Panc1 (cell line): Measurements from ENCODE around the gene LPGAT1. TPM values are rescaled to one million over a fixed set of nuclear protein-coding genes. Genes with fewer than 3 reads are reported as not detected.
"Not testable (repeated sequence)": the region's sequence is repeated elsewhere in the genome, so short reads cannot be mapped to it uniquely, and the experiment has no call there.

Experiments
- ATAC-seq: fragments of 200-7000 bp; cut with Tn5 transposase; 2 replicates; pipeline ENCODE4 v1.9.1; 2020; ENCODE audit warnings: mild to moderate bottlenecking, moderate library complexity
- BruUV-seq: library from RNA; stranded (reverse); fragments of 400-500 nt; replicated peaks from 2 replicates; lab custom pipeline; 2021; lab: Mats Ljungman, UMichigan
- CTCF ChIA-PET: fragments of 300-600 bp; sonication (Branson Sonifier 250); formaldehyde crosslinking; loops from one replicate; lab custom pipeline; 2022; ENCODE audit warnings: antibody characterized with exemption; lab: Charles Lee
- POLR2A ChIA-PET: fragments of 300-600 bp; sonication (Branson Sonifier 250); formaldehyde crosslinking; loops from one replicate; lab custom pipeline; 2022; ENCODE audit warnings: antibody characterized with exemption; lab: Charles Lee
- DNase-seq: peaks from one replicate; pipeline ENCODE4 v3.0.0-alpha.2; 2010; ENCODE audit warnings: low read depth, low spot score
- H3K27ac ChIP-seq: 2 replicates; pipeline ENCODE4 v1.5.1; 2011; ENCODE audit warnings: mild to moderate bottlenecking, low read length, inconsistent platforms
- H3K27me3 ChIP-seq: fragments of 200-500 bp; sonication (Bioruptor generic); 2 replicates; pipeline ENCODE4 v1.6.0; 2014; ENCODE audit warnings: low read length, inconsistent platforms; ENCODE audit not compliant: control insufficient read depth, insufficient read depth
- H3K36me3 ChIP-seq: fragments of 200-500 bp; sonication (Bioruptor generic); 2 replicates; pipeline ENCODE4 v1.5.1; 2014; ENCODE audit warnings: inconsistent platforms, mild to moderate bottlenecking, low read length, moderate library complexity; ENCODE audit not compliant: control insufficient read depth, insufficient read depth
- H3K4me1 ChIP-seq: 2 replicates; pipeline ENCODE4 v1.5.1; 2011; ENCODE audit warnings: inconsistent platforms, mild to moderate bottlenecking, low read length, moderate library complexity; ENCODE audit not compliant: control insufficient read depth, insufficient read depth
- H3K4me3 ChIP-seq, 2 experiments: 2 replicates each; pipeline ENCODE4 v1.5.1; 2011 to 2012; ENCODE audit warnings: low read depth in 2 of 2, low read length in 2 of 2, mild to moderate bottlenecking in 2 of 2, inconsistent platforms in 1 of 2, moderate library complexity in 1 of 2
- H3K9me3 ChIP-seq: fragments of 200-500 bp; sonication (Bioruptor generic); 2 replicates; pipeline ENCODE4 v1.5.1; 2014; ENCODE audit warnings: low read depth, mild to moderate bottlenecking, inconsistent platforms, low read length, moderate library complexity; ENCODE audit not compliant: control insufficient read depth, insufficient read depth
- CTCF ChIP-seq: fragments of 450-650 bp; IDR thresholded peaks from 2 replicates; pipeline ENCODE4 v1.5.1; 2017; ENCODE audit warnings: mild to moderate bottlenecking
- POLR2AphosphoS5 ChIP-seq: IDR thresholded peaks from 2 replicates; pipeline ENCODE4 v1.6.1; 2012; ENCODE audit warnings: mild to moderate bottlenecking, low read depth, low read length, moderate library complexity
- REST ChIP-seq, 2 experiments: IDR thresholded peaks; 2 replicates each; pipeline ENCODE4 v1.6.1; 2011 to 2012; ENCODE audit warnings: low read depth in 2 of 2, control low read depth in 1 of 2, low read length in 1 of 2, mild to moderate bottlenecking in 1 of 2, moderate library complexity in 1 of 2; ENCODE audit not compliant: insufficient read depth in 1 of 2
- SIN3A ChIP-seq: IDR thresholded peaks from 2 replicates; pipeline ENCODE4 v1.6.1; 2012; ENCODE audit warnings: low read depth, mild to moderate bottlenecking, low read length, moderate library complexity, borderline replicate concordance; ENCODE audit not compliant: insufficient read depth
- TCF7L2 ChIP-seq: IDR thresholded peaks from 2 replicates; pipeline ENCODE4 v1.6.1; 2011; ENCODE audit warnings: mild to moderate bottlenecking, low read depth, low read length, inconsistent platforms
- in situ Hi-C: cut with HindIII; loops from 2 replicates; pipeline ENCODE4 v1.10.0; 2016; ENCODE audit warnings: low sequenced_read_pairs, low pct_unique_long_range_greater_than_20kb
- intact Hi-C: fragments of 100-400 bp; cut with micrococcal nuclease; formaldehyde crosslinking; loops from one replicate; pipeline ENCODE4 v1.10.0; 2022; ENCODE audit not compliant: unreplicated experiment
- total RNA-seq: library from RNA; stranded (reverse); gene quantifications from one replicate; pipeline ENCODE4 v1.2.1, GENCODE V29; 2021; ENCODE audit not compliant: unreplicated experiment

The LPGAT1 gene
- total RNA-seq, 1 experiment from 2014 or later = 85.4 TPM

GRCh38 chr1:211722277-211723175 is 108.0 kb downstream of the LPGAT1 start:
- no TSS peak for BruUV-seq
- ATAC-seq = no peak
- no peaks in the 10 kb centered on the region for H3K27me3 ChIP-seq
- no peak for DNase-seq
- H3K4me1 ChIP-seq = no peaks in the 10 kb centered on the region; the same call in 1 of the 2 replicates
- in situ Hi-C loops = no loop called here
- ChIA-PET CTCF (no interaction called here), POLR2A (no interaction called here)
- no peak for TF ChIP-seq CTCF
- no peak for TF ChIP-seq TCF7L2
- TF ChIP-seq SIN3A = no peak
- TF ChIP-seq POLR2AphosphoS5 = no peak
- no peak for TF ChIP-seq REST (IDR thresholded peaks at IDR 0.05; ENCODE audit: insufficient read depth in 1 of 2, low read depth in 2 of 2, low read length in 1 of 2)
- H3K27ac ChIP-seq = peak overlapping the region; percentile 54; the same call in 1 of the 2 replicates
- no peak overlapping the region for H3K4me3 ChIP-seq
- intact Hi-C loops = no loop called here
- no peaks in the 10 kb centered on the region for H3K9me3 ChIP-seq
- H3K36me3 ChIP-seq = no peaks in the 10 kb centered on the region

GRCh38 chr1:211716555-211716954 is 114.0 kb downstream of the LPGAT1 start:
- intact Hi-C loops, ATAC-seq, CTCF ChIA-PET, in situ Hi-C loops, H3K36me3 ChIP-seq, H3K27ac ChIP-seq, H3K4me1 ChIP-seq, H3K4me3 ChIP-seq, POLR2A ChIA-PET, DNase-seq, BruUV-seq, H3K27me3 ChIP-seq, H3K9me3 ChIP-seq: not testable (repeated sequence)

GRCh38 chr1:211715971-211716370 is 114.6 kb downstream of the LPGAT1 start:
- Histone ChIP-seq H3K4me1 (0 out of 2 replicates have a peak, but pooled peaks cover 3% of the 10 kb centered on the region), H3K36me3 (no peaks in the 10 kb centered on the region), H3K27me3 (no peaks in the 10 kb centered on the region), H3K4me3 (no peak overlapping the region), H3K27ac (no peak overlapping the region), H3K9me3 (no peaks in the 10 kb centered on the region)
- TF ChIP-seq CTCF (no peak), REST (IDR thresholded peaks at IDR 0.05; ENCODE audit: insufficient read depth in 1 of 2, low read depth in 2 of 2, low read length in 1 of 2) (no peak), TCF7L2 (no peak), SIN3A (no peak), POLR2AphosphoS5 (no peak)
- in situ Hi-C loops = no loop called here
- CTCF ChIA-PET = no interaction called here
- no TSS peak for BruUV-seq
- no peak for ATAC-seq
- intact Hi-C loops = no loop called here
- DNase-seq = no peak
- POLR2A ChIA-PET = no interaction called here
